ENCODE data around the gene NPTN.

- no peak for TF ChIP-seq CTCF (IDR thresholded peaks at IDR 0.05)
- TF ChIP-seq ZFX (IDR thresholded peaks at IDR 0.05; ENCODE audit: borderline replicate concordance) = no peak
Measured at GRCh38 chr15:73522011-73522410, 111.2 kb downstream of the NPTN start.

Measured in 22Rv1 (cell line).